Naive thymus-derived CD8-positive, alpha-beta T cell (primary cell): ENCODE results near the gene TRIOBP. TPM values are rescaled to one million over a fixed set of nuclear protein-coding genes. Genes with fewer than 3 reads are reported as not detected.
A peak's percentile ranks its signal among the peaks of the same experiment; 100 is the strongest.

Experiments used
- ATAC-seq, 2 donors: fragments of 150-1000 bp; cut with Tn5 transposase in 1 of 2; sonication (Bioruptor Pico), chemical (Tn5 transposase) in 1 of 2; 1 replicate in 1 of 2; 2 replicates in 1 of 2; pipeline ENCODE4 v1.10.0; 2021; ENCODE audit warnings: mild to moderate bottlenecking in 2 of 2, moderate library complexity in 2 of 2
- POLR2A ChIA-PET: fragments of 350-600 bp; sonication (Branson Sonifier 250); formaldehyde crosslinking; loops from one replicate; lab custom pipeline; 2021; ENCODE audit warnings: antibody characterized with exemption; lab: Charles Lee
- DNase-seq, 10 donors: peaks; one replicate each; pipeline versions ENCODE4 v3.0.0 to v3.0.0-alpha.2; 2020 to 2022
- H3K27ac Mint-ChIP-seq, 10 donors: one replicate each; pipeline ENCODE4 v1.8.0; 2020 to 2022; ENCODE audit warnings: mild to moderate bottlenecking in 10 of 10, mixed read lengths in 10 of 10, moderate library complexity in 4 of 10, inconsistent platforms in 1 of 10
- H3K27me3 Mint-ChIP-seq, 5 donors: one replicate each; pipeline ENCODE4 v1.8.0; 2021 to 2022; ENCODE audit warnings: mixed read lengths in 5 of 5
- H3K36me3 Mint-ChIP-seq, 3 donors: one replicate each; pipeline ENCODE4 v1.8.0; 2020 to 2022; ENCODE audit warnings: mixed read lengths in 3 of 3, mild to moderate bottlenecking in 2 of 3, inconsistent platforms in 1 of 3
- H3K4me1 Mint-ChIP-seq, 4 donors: one replicate each; pipeline ENCODE4 v1.8.0; 2021 to 2022; ENCODE audit warnings: mixed read lengths in 4 of 4
- H3K4me3 Mint-ChIP-seq, 10 donors: one replicate each; pipeline ENCODE4 v1.8.0; 2020 to 2022; ENCODE audit warnings: mild to moderate bottlenecking in 10 of 10, mixed read lengths in 10 of 10, moderate library complexity in 6 of 10, inconsistent platforms in 1 of 10
- H3K9me3 Mint-ChIP-seq, 9 donors: one replicate each; pipeline ENCODE4 v1.8.0; 2020 to 2022; ENCODE audit warnings: mixed read lengths in 9 of 9, mild to moderate bottlenecking in 3 of 9, inconsistent platforms in 1 of 9, moderate library complexity in 1 of 9
- polyA plus RNA-seq, 3 donors: library from polyadenylated mRNA; unstranded; fragments of 300-500 nt; fragmentation: Illumina TruSeq; gene quantifications; one replicate each; pipeline ENCODE4 v1.2.3, GENCODE V29; 2021
- total RNA-seq, 8 experiments: library from RNA in 2 of 8; stranded (reverse) in 2 of 8; gene quantifications; one replicate each; pipeline ENCODE4 v1.2.3 and lab custom pipeline; 2021 to 2026

TRIOBP gene
- total and polyA plus RNA-seq, 5 experiments from 2014 or later = 7.8 to 30.9 (median 11.6) TPM

DNA sequence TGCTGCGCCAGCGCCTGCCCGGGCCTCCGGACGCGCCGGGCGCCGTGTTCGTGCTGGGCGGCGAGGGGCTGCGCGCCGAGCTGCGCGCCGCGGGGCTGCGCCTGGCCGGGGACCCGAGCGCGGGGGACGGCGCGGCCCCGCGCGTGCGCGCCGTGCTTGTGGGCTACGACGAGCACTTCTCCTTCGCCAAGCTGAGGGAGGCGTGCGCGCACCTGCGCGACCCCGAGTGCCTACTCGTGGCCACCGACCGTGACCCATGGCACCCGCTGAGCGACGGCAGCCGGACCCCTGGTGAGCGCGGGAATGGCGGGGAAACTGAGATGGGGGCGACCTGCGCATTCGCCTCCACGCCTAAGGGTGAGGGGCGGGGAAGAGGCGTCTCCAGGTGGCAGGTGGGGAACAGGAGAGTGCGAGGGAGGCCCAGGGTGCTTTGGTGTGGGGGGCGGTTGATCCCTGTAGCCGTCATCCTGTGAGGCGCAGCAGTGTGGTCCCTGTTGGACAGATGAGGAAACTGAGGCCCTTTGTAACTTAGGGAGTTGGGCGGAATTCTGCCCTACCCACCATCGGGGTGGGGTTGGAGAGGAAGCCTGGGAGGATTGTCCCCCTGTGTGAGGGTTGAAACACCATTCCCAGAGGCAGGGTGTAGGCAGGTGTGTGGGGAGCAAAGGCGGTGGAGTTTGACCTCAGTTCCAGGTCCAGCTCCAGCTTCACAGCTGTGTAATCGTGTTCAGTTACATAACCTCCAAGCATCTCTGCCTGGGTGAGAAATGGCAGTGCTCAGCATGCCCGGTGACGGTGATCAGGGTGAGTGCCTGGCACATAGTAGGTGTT is 37.6 kb upstream of the TRIOBP start:
- peaks cover 0 to 18% (median 2%) of the 10 kb centered on the region in 3 donors for H3K36me3 Mint-ChIP-seq
- peak overlapping the region; percentile 72 to 86 (median 80) for H3K4me3 Mint-ChIP-seq
- peak overlapping the region; percentile 28 to 80 (median 72) for H3K27ac Mint-ChIP-seq
- ATAC-seq (no peak), DNase-seq (peak in 1 of 10 donors; percentile 11)
- H3K27me3 Mint-ChIP-seq = no peaks in the 10 kb centered on the region
- POLR2A ChIA-PET = interaction anchor here (1.0 to 66.7 kb wide), 4 partner anchors 4 to 148 kb away, joined by 3 to 2283 read pairs (median 1144); partner anchors contain the start of genes GCAT, GGA1, LGALS1 and NOL12
- no peaks in the 10 kb centered on the region for H3K9me3 Mint-ChIP-seq
- H3K4me1 Mint-ChIP-seq = peaks cover 21 to 47% (median 42%) of the 10 kb centered on the region in 4 donors

DNA sequence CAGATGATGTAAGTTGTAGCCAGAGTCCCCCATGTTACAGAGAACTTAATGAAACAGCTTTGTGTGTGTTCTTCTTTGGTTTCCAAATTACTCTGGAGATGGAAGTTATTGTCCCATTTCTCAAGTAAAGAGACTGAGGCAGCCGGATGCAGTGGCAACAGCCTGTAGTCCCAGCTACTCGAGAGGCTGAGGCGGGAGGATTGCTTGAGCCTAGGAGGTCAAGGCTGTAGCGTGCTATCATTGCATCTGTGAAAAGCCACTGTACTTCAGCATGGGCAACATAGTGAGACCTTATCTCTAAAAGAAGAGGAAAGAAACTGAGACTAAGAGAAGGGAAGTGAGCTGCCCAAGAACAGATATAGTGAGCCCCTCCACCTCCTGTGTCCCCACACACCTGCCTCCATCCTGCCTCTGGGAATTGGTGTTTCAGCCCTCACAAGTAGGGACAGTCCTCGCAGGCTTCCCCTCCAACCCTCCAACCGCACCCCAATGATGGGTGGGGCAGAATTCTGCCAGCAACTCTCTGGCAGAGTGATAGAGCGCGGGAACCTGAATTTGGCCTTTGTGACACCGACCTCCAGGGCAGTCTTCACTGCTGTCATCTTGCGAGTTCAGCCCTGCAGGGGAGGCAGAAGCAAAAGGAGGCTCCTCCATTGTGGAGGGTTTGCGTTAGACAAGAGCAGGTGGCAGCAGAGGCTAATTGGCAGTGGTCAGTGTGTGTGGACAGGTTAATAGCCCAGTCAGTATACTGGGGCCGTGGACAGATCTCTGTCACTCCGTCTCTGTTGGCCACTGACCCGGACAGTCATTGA is 36.7 kb upstream of the TRIOBP start:
- POLR2A ChIA-PET = interaction anchor here (1.0 to 66.7 kb wide), 3 partner anchors 3 to 87 kb away, joined by 4 to 2283 read pairs (median 2283); partner anchors contain the start of genes GGA1, LGALS1, NOL12 and PDXP
- no peaks in the 10 kb centered on the region for H3K9me3 Mint-ChIP-seq
- peak overlapping the region; percentile 72 to 86 (median 80) for H3K4me3 Mint-ChIP-seq
- peaks cover 0 to 13% (median 2%) of the 10 kb centered on the region in 3 donors for H3K36me3 Mint-ChIP-seq
- peak overlapping the region; percentile 28 to 81 (median 72) for H3K27ac Mint-ChIP-seq
- ATAC-seq (no peak), DNase-seq (no peak)
- peaks cover 21 to 47% (median 42%) of the 10 kb centered on the region in 4 donors for H3K4me1 Mint-ChIP-seq
- no peaks in the 10 kb centered on the region for H3K27me3 Mint-ChIP-seq

DNA sequence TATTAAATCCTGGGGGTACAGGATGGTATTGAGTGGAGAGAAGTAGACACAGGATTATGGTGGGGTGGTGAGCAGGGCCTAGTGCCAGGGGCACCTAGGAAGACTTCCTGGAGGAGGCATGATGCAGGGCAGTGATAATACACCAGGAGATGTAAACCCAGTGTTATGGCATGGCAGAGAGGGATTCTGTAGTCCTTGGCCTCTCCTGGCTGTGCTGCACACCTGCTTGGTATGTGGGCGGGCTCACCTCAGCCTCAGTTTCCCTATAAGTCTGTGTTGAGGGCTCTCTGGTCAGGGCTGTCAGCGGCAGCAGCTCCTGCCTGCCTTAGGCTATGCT is 36.2 kb upstream of the TRIOBP start:
- H3K27me3 Mint-ChIP-seq = no peaks in the 10 kb centered on the region
- no peak for ATAC-seq
- H3K36me3 Mint-ChIP-seq = peaks cover 0 to 15% (median 2%) of the 10 kb centered on the region in 3 donors
- no peak for DNase-seq
- POLR2A ChIA-PET = interaction anchor here (64.1 to 66.7 kb wide), 2 partner anchors 3 to 27 kb away, joined by 2283 read pairs; partner anchors contain the start of genes GGA1, LGALS1, NOL12 and PDXP
- H3K4me3 Mint-ChIP-seq = peak overlapping the region in 7 of 10 donors; percentile 6 to 84 (median 74)
- peaks cover 21 to 47% (median 42%) of the 10 kb centered on the region in 4 donors for H3K4me1 Mint-ChIP-seq
- H3K27ac Mint-ChIP-seq = peak overlapping the region in 5 of 10 donors; percentile 46 to 87 (median 72)
- no peaks in the 10 kb centered on the region for H3K9me3 Mint-ChIP-seq

DNA sequence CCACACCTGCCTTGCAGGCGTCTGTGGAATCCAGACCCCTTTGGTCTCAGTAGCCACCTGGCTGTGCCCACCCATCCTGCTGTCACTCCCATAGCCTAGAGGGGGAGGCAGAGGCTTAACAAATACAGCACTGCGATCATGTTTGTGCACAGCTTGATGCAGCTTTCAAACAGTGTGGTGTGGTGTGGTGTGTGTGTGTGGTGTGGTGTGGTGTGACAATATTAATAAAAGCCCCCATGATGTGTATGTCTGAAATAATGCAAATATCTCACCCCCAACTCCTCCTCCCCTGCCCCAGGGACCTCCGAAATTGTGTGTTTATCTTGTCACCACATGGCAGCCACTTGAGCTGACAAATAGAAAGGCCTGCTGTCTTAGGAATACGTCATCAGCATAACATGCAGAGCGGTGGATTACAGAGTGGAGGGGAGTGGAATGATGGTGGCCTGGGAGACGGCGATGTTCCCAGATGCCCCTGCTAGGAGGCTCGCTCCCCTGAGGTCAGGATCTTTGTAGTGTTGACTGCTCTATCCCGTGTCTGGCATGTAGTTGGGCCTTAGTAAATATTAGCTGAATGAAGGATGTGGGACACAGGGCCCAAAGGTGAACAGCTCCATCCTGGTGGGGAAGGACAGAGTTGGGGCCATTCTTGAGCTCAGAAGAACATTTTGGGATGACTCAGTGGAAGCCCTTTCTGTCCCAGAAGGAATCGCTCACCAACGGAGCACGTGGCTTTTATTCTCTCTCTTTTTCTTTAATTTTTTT is 35.5 kb upstream of the TRIOBP start:
- DNase-seq (peak in 5 of 10 donors; percentile 45 to 78 (median 58)), ATAC-seq (no peak)
- POLR2A ChIA-PET = interaction anchor here (64.1 to 66.7 kb wide), 2 partner anchors 2 to 28 kb away, joined by 2283 read pairs; partner anchors contain the start of genes GGA1, LGALS1, NOL12 and PDXP
- H3K4me1 Mint-ChIP-seq = peaks cover 21 to 46% (median 42%) of the 10 kb centered on the region in 4 donors
- H3K27me3 Mint-ChIP-seq = no peaks in the 10 kb centered on the region
- no peaks in the 10 kb centered on the region for H3K9me3 Mint-ChIP-seq
- H3K4me3 Mint-ChIP-seq = peak overlapping the region in 7 of 10 donors; percentile 30 to 84 (median 57)
- peak overlapping the region in 7 of 10 donors; percentile 9 to 87 (median 46) for H3K27ac Mint-ChIP-seq
- peaks cover 0 to 10% (median 2%) of the 10 kb centered on the region in 3 donors for H3K36me3 Mint-ChIP-seq

DNA sequence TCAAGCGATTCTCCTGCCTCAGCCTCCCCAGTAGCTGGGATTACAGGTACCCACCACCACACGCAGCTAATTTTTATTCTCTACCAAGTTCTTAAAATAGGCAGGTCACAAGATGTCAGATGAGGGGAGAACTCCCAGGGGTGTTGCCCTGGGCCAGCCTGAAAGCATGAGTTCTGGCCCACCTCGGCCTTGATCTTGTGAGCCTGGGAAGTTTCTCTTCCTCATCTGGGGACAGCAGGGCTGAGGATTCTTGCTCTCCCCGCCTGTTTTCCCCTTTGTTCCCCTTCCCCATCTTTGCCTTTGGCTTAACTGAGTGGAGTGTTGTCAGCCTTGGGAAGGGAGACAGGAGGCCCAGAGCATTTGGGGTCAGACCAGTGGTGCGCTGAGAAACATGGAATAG is 34.8 kb upstream of the TRIOBP start:
- no peaks in the 10 kb centered on the region for H3K9me3 Mint-ChIP-seq
- peaks cover 0 to 10% (median 2%) of the 10 kb centered on the region in 3 donors for H3K36me3 Mint-ChIP-seq
- no peak for DNase-seq
- POLR2A ChIA-PET = interaction anchor here (64.1 to 66.7 kb wide), 2 partner anchors 1 to 29 kb away, joined by 2283 read pairs; partner anchors contain the start of genes GGA1, LGALS1, NOL12 and PDXP
- peak overlapping the region in 1 of 10 donors; percentile 57 for H3K4me3 Mint-ChIP-seq
- ATAC-seq = no peak
- peak overlapping the region in 3 of 10 donors; percentile 15 to 82 (median 53) for H3K27ac Mint-ChIP-seq
- peaks cover 19 to 45% (median 41%) of the 10 kb centered on the region in 4 donors for H3K4me1 Mint-ChIP-seq
- no peaks in the 10 kb centered on the region for H3K27me3 Mint-ChIP-seq

DNA sequence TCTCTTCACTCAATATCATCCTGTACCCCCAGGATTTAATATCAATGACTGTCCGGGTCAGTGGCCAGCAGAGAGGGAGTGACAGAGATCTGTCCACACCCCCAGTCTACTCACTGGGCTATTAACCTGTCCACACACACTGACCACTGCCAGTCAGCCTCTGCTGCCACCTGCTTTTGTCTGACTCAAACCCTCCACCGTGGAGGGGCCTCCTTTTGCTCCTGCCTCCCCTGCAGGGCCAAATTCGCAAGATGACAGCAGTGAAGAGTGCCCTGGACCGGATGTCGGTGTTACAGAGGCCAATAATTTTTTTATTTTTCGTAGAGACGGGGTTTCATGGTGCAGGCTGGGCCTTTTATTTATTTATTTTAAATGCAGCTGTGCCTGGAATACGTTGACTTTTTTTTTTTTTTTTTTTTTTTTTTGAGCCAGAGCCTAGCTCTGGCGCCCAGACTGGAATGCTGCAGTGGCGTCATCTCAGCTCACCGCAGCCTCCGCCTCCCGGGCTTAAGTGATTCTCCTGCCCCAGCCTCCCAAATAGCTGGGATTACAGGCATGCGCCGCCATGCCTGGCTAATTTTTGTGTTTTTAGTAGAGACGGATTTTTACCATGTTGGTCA is 33.2 kb upstream of the TRIOBP start:
- no peaks in the 10 kb centered on the region for H3K9me3 Mint-ChIP-seq
- POLR2A ChIA-PET = interaction anchor here (0.6 to 66.7 kb wide), 3 partner anchors 0 to 77 kb away, joined by 7 to 2283 read pairs (median 2283); partner anchors contain the start of genes GGA1, LGALS1, NOL12 and PDXP
- H3K4me3 Mint-ChIP-seq = no peak overlapping the region
- H3K36me3 Mint-ChIP-seq = peaks cover 0 to 10% (median 2%) of the 10 kb centered on the region in 3 donors
- DNase-seq (no peak), ATAC-seq (no peak)
- peak overlapping the region in 1 of 10 donors; percentile 27 for H3K27ac Mint-ChIP-seq
- peaks cover 13 to 34% (median 31%) of the 10 kb centered on the region in 4 donors for H3K4me1 Mint-ChIP-seq
- no peaks in the 10 kb centered on the region for H3K27me3 Mint-ChIP-seq

DNA sequence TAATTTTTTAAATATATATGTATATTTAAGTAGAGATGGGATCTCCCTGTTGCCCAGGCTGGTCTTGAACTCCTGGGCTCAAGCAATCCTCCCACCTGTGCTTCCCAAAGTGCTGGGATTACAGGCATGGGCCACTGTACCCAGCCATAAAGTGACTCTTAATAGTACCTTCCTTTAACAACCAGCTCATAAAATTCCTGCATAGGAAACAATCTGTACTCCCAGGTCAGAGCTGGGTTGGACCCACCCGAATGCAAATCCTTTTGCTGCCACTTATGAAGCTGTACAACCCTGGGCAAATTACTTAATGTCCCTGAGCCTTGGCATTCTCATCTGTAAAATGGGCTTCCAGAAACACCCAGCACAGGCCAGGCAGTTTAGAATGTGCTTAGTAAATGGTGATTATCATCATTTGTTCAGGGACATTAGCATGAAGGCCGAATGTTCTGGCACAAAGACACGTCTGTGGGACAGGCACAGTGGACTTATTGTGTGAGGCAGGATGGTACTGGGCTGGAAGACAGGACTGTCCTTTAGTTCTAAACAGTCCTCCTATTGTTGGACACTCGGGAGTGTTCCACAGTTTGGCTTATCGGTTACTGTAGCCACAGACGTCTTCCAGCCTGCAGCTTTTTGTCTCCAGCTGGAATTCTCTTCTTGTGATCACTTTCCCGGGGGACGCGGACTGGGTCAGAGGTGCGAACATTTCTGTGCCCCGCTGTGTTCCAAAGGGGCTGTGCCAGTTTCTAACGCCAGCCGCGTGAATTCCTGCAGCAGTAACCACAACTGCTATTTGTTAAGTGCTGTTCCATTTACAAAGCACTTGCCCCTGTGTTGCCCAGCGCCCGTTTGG is 32.4 kb upstream of the TRIOBP start:
- Mint-ChIP-seq H3K4me1 (peaks cover 13 to 30% (median 28%) of the 10 kb centered on the region in 4 donors), H3K4me3 (no peak overlapping the region), H3K27ac (no peak overlapping the region), H3K27me3 (no peaks in the 10 kb centered on the region), H3K36me3 (peaks cover 0 to 10% (median 2%) of the 10 kb centered on the region in 3 donors), H3K9me3 (no peaks in the 10 kb centered on the region)
- ATAC-seq (no peak), DNase-seq (no peak)
- POLR2A ChIA-PET = interaction anchor here (64.1 to 66.7 kb wide), 2 partner anchors 1 to 31 kb away, joined by 2283 read pairs; partner anchors contain the start of genes GGA1, LGALS1, NOL12 and PDXP

DNA sequence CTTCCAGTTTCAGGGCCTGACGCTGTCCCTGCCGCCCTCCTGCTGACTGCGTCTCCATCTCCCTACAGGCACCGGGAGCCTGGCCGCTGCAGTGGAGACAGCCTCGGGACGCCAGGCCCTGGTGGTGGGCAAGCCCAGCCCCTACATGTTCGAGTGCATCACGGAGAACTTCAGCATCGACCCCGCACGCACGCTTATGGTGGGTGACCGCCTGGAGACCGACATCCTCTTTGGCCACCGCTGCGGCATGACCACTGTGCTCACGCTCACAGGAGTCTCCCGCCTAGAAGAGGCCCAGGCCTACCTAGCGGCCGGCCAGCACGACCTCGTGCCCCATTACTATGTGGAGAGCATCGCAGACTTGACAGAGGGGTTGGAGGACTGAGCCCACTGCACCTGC is 31.4 kb upstream of the TRIOBP start:
- Mint-ChIP-seq H3K4me1 (peaks cover 6 to 22% (median 19%) of the 10 kb centered on the region in 4 donors), H3K9me3 (no peaks in the 10 kb centered on the region), H3K27ac (no peak overlapping the region), H3K27me3 (no peaks in the 10 kb centered on the region), H3K36me3 (peaks cover 0 to 10% (median 2%) of the 10 kb centered on the region in 3 donors), H3K4me3 (no peak overlapping the region)
- POLR2A ChIA-PET = interaction anchor here (1.6 to 66.7 kb wide), 3 partner anchors 2 to 32 kb away, joined by 6 to 2283 read pairs (median 2283); partner anchors contain the start of genes GGA1, LGALS1, NOL12 and PDXP
- DNase-seq = no peak
- ATAC-seq = no peak

DNA sequence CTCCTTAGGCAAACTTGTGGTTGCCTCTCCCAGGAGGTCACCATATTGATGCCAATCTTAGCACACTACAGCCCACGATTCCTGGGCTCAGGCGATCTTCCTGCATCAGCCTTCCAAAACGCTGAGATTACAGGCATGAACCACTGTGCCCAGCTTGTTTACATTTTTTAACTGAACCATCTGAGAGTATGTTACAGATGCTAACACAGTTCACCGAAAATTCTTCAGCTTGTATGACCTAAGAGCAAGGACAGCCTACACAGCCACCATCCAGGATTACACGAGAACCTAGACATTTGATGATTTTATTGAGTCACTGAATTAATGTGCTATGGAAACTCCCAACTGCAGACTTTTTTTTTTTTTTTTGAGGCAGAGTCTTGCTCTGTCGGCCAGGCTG is 27.3 kb upstream of the TRIOBP start:
- no peak overlapping the region for H3K4me3 Mint-ChIP-seq
- DNase-seq (no peak), ATAC-seq (no peak)
- H3K27me3 Mint-ChIP-seq = no peaks in the 10 kb centered on the region
- peaks cover 0 to 7% (median 2%) of the 10 kb centered on the region in 3 donors for H3K36me3 Mint-ChIP-seq
- H3K4me1 Mint-ChIP-seq = peaks cover 14 to 40% (median 35%) of the 10 kb centered on the region in 4 donors
- H3K9me3 Mint-ChIP-seq = no peaks in the 10 kb centered on the region
- POLR2A ChIA-PET = interaction anchor here (0.6 to 66.7 kb wide), 5 partner anchors 14 to 364 kb away, joined by 3 to 2283 read pairs (median 4); partner anchors contain the start of genes GGA1, NOL12, PDXP and SH3BP1
- H3K27ac Mint-ChIP-seq = peak overlapping the region in 3 of 10 donors; percentile 7 to 73 (median 37)
